NT2/D1 (cell line): ENCODE results near the gene POLN.

Experiments
- DNase-seq: peaks from one replicate; pipeline ENCODE4 v3.0.0-alpha.2; 2011; ENCODE audit warnings: low read depth, low spot score
- H3K27me3 ChIP-seq: 2 replicates; pipeline ENCODE4 v1.6.0; 2011; ENCODE audit warnings: mild to moderate bottlenecking; ENCODE audit not compliant: insufficient read length, insufficient read depth
- H3K36me3 ChIP-seq: 2 replicates; pipeline ENCODE4 v1.6.1; 2011; ENCODE audit warnings: mild to moderate bottlenecking, low read length, mixed read lengths; ENCODE audit not compliant: insufficient read depth, insufficient read length
- H3K4me1 ChIP-seq: 2 replicates; pipeline ENCODE4 v1.5.1; 2011; ENCODE audit not compliant: insufficient read depth, insufficient read length
- H3K4me3 ChIP-seq: 2 replicates; pipeline ENCODE4 v1.5.1; 2011; ENCODE audit warnings: low read depth; ENCODE audit not compliant: insufficient read length
- H3K9ac ChIP-seq: 2 replicates; pipeline ENCODE4 v1.6.0; 2011; ENCODE audit warnings: low read depth; ENCODE audit not compliant: insufficient read length
- H3K9me3 ChIP-seq: 2 replicates; pipeline ENCODE4 v1.5.1; 2011; ENCODE audit warnings: mild to moderate bottlenecking, low read length; ENCODE audit not compliant: insufficient read depth
- SUZ12 ChIP-seq: IDR thresholded peaks from 2 replicates; pipeline ENCODE4 v1.6.1; 2011; ENCODE audit not compliant: insufficient read length, insufficient read depth; ENCODE audit errors: extremely low read depth
- YY1 ChIP-seq: IDR thresholded peaks from 2 replicates; pipeline ENCODE4 v1.6.1; 2011; ENCODE audit not compliant: insufficient read length, insufficient read depth
- ZNF274 ChIP-seq: IDR thresholded peaks from 2 replicates; pipeline ENCODE4 v1.6.1; 2011; ENCODE audit warnings: mild to moderate bottlenecking, low read depth, low read length

The POLN gene

DNA sequence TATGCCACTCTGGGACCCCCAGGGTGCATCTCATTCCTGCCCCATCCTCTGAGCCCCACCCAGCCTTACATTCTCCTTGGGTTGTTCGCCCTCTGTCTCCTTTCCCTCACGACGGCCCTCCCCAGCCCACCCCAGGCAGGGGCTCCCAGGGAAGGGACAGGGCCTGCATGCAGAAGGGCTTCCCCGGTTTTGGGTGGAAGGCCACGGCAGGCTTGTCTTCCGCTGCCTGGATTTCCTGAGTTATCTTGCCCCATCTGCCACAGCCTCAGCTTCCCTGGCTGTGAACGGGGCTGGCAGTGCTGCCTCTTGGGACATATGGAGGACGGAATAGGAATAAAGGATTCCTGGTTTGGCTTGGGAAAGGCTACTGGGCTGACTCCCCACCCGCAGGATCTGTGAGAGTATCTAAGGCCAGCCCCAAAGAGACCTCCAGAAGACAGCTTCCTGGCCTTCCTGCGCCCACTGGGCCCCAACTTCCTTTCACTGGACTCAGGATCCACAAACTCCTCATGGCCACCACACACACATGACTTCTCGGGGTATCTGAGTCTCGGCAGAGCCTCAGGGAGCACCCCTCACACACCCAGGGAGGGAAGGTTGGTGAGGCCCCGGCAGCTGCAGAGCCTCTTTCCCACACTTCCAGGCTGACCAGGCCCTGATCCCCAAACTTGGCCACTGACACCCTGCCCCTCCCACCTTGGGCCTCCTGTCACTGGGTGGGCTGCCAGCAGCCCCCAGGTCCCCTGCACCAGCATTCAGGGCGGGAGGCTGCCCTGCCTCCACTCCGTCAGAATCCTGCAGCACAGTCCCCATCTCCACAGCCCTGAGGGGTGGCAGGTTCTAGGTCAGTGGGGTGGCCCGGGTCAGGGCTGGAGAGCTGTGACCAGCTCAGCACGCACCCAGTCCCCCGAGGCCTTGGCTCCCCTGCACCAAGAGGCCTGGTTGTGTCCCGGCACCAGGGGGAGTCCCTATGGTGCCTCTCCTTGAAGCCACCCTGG is 23.5 kb upstream of the POLN start:
- H3K9ac ChIP-seq = peak overlapping the region; percentile 15
- peaks cover 52% of the 10 kb centered on the region for H3K4me1 ChIP-seq
- no peak overlapping the region for H3K4me3 ChIP-seq
- no peak for DNase-seq
- no peaks in the 10 kb centered on the region for H3K9me3 ChIP-seq
- peaks cover 1% of the 10 kb centered on the region for H3K36me3 ChIP-seq
- H3K27me3 ChIP-seq = peaks cover 19% of the 10 kb centered on the region
- TF ChIP-seq YY1 = no peak
- no peak for TF ChIP-seq ZNF274
- TF ChIP-seq SUZ12 = no peak

GRCh38 chr4:2264481-2265041 is 22.6 kb upstream of the POLN start:
- Histone ChIP-seq H3K4me3 (no peak overlapping the region), H3K9me3 (no peaks in the 10 kb centered on the region), H3K36me3 (peaks cover 4% of the 10 kb centered on the region), H3K4me1 (peaks cover 48% of the 10 kb centered on the region), H3K9ac (peak overlapping the region; percentile 50), H3K27me3 (peaks cover 19% of the 10 kb centered on the region)
- no peak for DNase-seq
- TF ChIP-seq YY1 (no peak), ZNF274 (no peak)

DNA sequence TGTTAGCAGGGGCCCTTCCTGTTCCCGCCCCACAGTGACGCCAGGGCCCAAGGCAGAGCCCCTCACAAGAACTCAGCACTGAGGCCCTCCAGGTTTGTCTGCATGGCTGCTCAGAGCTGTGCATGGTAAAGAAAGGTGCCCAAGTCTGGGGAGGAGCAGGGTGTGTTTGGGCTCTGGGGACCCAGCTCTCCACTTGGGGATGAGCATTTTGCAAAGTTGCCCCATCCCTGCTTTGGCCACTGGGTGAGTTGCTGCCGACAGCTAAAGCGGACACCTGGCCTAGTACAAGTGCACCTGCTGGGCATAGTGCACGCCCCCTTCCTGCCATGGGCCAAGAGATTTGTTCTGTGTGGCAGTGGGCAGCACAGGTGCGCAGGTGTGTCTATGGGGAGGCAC is 22.0 kb upstream of the POLN start:
- Histone ChIP-seq H3K36me3 (peaks cover 5% of the 10 kb centered on the region), H3K9me3 (no peaks in the 10 kb centered on the region), H3K27me3 (peaks cover 19% of the 10 kb centered on the region), H3K4me3 (no peak overlapping the region), H3K4me1 (peaks cover 43% of the 10 kb centered on the region), H3K9ac (peak overlapping the region; percentile 50)
- no peak for DNase-seq
- TF ChIP-seq SUZ12 = no peak
- no peak for TF ChIP-seq ZNF274
- TF ChIP-seq YY1 = no peak

DNA sequence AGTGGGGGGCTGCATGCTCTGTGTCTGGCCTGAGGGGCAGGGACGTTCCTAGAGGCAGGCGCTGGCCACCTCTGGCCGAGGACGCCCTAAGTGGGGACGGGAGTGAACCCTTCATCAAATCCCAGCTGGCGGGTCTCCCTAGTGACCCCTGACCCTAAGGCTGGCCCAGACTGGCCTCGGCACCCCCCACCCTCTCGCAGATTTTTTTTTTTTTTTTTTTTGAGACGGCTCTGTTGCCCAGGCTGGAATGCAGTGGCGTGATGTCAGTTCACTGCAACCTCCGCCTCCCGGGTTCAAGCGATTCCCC is 21.0 kb upstream of the POLN start:
- peaks cover 19% of the 10 kb centered on the region for H3K27me3 ChIP-seq
- peak overlapping the region; percentile 86 for H3K9ac ChIP-seq
- peaks cover 15% of the 10 kb centered on the region for H3K36me3 ChIP-seq
- H3K4me1 ChIP-seq = peaks cover 37% of the 10 kb centered on the region
- TF ChIP-seq SUZ12 (no peak), YY1 (no peak), ZNF274 (no peak)
- peak overlapping the region; percentile 68 for H3K4me3 ChIP-seq
- no peaks in the 10 kb centered on the region for H3K9me3 ChIP-seq
- no peak for DNase-seq

- Histone ChIP-seq H3K4me1 (peaks cover 34% of the 10 kb centered on the region), H3K4me3 (peak overlapping the region; percentile 68), H3K36me3 (peaks cover 21% of the 10 kb centered on the region), H3K27me3 (peaks cover 19% of the 10 kb centered on the region), H3K9me3 (no peaks in the 10 kb centered on the region), H3K9ac (peak overlapping the region; percentile 86)
- peak; percentile 100 for DNase-seq
- TF ChIP-seq ZNF274 (no peak), YY1 (no peak), SUZ12 (no peak)
Observed at GRCh38 chr4:2262145-2262943, 20.4 kb upstream of the POLN start.

DNA sequence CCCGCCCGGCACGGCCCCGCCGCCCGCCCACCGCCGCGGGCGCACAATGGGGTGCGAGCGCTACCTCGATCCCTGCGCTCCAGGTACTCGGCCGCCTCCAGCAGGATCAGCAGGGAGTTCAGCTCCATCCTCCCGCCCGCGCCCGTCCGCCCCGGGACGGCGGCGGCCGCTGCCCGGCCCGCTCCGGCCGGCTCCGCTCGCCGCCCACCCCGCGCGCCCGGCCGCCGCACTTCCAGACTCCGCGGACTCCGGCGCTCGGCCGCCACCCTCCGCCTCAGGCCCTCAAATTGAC is 19.9 kb upstream of the POLN start, which contains the start of gene MXD4:
TSS of gene MXD4 (minus strand) at position 257 of the 292 bp plus-strand sequence. CDS start at position 128, 129 bp downstream.
- DNase-seq = no peak
- Histone ChIP-seq H3K4me3 (peak within 1 kb of the TSS; percentile 68), H3K4me1 (peaks cover 29% of the 10 kb centered on the region), H3K9me3 (no peaks in the 10 kb centered on the region), H3K36me3 (peaks cover 22% of the 10 kb centered on the region), H3K9ac (peak within 1 kb of the TSS; percentile 86), H3K27me3 (peaks cover 19% of the 10 kb centered on the region)
- no peak for TF ChIP-seq YY1
- no peak for TF ChIP-seq SUZ12
- no peak for TF ChIP-seq ZNF274
